ENCODE data around the gene RNU6-8. TPM values are rescaled to one million over a fixed set of nuclear protein-coding genes. Genes with fewer than 3 reads are reported as not detected.

The RNU6-8 gene
- polyA plus RNA-seq, 3 donors = not detected

DNA sequence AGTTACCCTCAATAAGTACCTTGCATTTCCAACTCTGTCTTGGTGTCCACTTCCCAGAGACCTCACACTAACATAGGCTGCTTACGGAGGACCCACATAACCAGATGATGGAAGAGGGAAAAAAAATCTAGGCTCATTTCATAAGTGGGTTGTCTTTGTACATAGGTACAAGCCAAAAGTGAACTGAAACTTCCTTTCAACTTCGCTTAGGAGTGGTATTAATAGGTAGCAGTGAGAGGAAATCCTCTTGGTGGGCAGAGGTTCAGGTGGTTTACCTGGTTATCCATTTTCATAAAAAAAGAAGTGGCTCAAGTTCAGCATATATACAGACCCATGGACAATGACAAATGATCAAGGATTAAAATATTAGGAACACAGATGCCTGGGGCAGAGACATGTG is 37.0 kb downstream of the RNU6-8 start:
- no peak for DNase-seq (ENCODE audit: low read depth in 3 of 3, low spot score in 2 of 3)

Other genes with a start within 250 kb of the RNU6-8 start
- 100 to 1,000 TPM; 108 to 127 (median 121) TPM for gene ARHGAP5, start 126.0 kb downstream of the RNU6-8 start, polyA plus RNA-seq (ENCODE audit: insufficient read length in 3 of 3)
- gene RNU6-7, start 1.2 kb downstream of the RNU6-8 start, polyA plus RNA-seq (ENCODE audit: insufficient read length in 3 of 3) = not detected
- 1 to 10 TPM; 2.0 to 3.3 (median 2.7) TPM for gene AKAP6, start 126.0 kb upstream of the RNU6-8 start, polyA plus RNA-seq (ENCODE audit: insufficient read length in 3 of 3)